ENCODE measurements around the gene CLDN5.
"Not testable (repeated sequence)": the region's sequence is repeated elsewhere in the genome, so short reads cannot be mapped to it uniquely, and the experiment has no call there.

DNA sequence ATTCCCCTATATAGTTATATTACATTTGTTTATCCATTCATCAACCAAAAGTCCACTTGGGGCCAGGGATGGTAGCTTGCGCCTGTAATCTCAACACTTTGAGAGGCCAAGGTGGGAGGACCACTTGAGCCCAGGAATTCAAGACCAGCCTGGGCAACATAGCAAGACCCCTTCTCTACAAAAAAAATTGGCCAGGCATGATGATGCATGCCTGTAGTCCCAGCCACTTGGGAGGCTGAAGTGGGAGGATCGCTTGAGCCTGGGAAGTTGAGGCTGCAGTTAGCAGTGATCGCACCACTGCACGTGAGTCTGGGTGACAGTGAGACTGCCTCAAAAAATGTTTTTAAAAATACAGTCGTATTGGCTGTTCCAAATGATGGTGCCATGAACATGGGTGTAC, 24.2 kb upstream of the CLDN5 start:
- not testable (repeated sequence) for TF ChIP-seq CTCF (IDR thresholded peaks at IDR 0.05; ENCODE audit: low read length); EZH2 (optimal IDR thresholded peaks at IDR 0.05; ENCODE audit: low read depth, low read length)
